Measurements from ENCODE around the gene RLBP1. TPM values are rescaled to one million over a fixed set of nuclear protein-coding genes. Genes with fewer than 3 reads are reported as not detected.

Gene RLBP1
- not detected in 2 replicates for total RNA-seq

DNA sequence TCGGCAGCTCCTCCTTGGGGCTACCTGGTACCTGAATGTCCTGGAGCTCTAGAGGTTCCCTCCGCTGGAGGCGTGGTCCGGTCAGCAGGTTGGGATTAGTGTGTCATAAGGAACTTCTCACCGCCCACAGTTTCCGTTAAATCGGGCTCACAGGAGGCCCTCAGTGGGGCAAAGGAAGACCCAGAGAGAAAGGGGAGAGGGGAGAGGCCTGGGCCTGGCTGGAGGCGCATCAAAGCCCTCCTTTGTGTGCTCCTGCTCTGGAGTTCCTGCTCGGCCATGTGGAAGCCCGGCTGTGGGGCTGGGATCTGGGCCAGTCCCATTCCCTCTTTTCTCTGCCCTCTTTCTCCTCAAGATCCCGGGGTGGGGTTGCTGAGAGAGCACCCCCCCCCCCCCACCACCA lies at the start of gene RLBP1:
RLBP1 (minus strand) TSS at position 37 of the 400 bp plus-strand sequence. CDS start 2,604 bp downstream, outside the sequence.

DNA sequence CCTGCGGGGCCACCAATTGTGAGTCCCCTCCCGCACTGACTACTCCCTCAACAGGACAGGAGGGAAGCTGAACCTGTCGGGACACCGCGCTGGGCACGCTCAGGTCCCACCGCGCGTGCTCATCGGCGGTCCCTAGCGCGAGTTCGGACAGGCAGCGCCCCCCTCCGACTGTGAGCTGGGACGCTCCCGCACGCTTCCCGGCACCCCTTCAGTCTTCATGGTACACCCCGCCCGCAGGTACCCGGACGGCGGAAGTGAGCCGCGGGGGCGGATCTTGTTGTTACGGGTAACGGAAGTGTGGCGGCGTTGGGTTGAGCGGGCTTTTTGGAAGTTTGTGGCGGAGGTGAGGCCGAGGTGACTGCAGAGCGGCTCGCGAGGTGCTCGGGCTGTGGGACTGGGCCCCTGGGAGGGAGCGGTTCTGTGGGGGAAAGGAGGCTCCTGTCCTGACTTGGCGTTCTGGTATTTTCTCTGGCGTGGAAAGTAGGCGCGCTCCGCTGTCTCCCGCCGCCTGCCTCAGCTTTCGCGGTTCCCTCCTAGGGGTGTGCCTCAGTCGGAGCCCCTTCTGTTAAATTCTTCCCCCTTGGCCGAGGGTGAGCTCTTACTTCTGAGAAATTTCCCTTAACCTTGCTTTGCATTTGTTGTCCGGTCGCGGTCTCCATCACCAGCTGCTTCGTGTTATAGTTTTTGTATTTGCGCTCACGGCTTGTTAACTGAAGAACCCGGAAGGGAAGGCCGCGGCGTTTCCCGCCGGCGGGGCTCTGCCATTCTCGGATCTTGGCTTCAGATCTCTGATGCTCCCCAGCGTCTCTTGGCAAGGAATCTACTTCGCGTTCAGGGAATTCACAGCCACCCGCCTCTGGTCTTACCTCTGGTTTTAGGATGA lies 22.6 kb upstream of the RLBP1 start, which contains the start of gene FANCI:
FANCI (plus strand) TSS at position 289 of the 883 bp plus-strand sequence. CDS start 3,669 bp downstream, outside the sequence.

Other genes with a start within 250 kb of the RLBP1 start
- 24.3 and 50.5 TPM in 2 replicates for gene ABHD2, start 133.1 kb downstream of the RLBP1 start, total RNA-seq
- 16.5 and 22.2 TPM in 2 replicates for gene FANCI, start 22.4 kb upstream of the RLBP1 start, total RNA-seq
- 64.0 and 84.3 TPM in 2 replicates for gene POLG, start 113.2 kb upstream of the RLBP1 start, total RNA-seq

All from placental epithelial cell (primary cell).